Endometrial microvascular endothelial cells (primary cell): Measurements from ENCODE around the gene QRFP. TPM values are rescaled to one million over a fixed set of nuclear protein-coding genes. Genes with fewer than 3 reads are reported as not detected.

ENCODE experiments used
- in situ Hi-C: cut with HindIII; loops from 2 replicates; pipeline ENCODE4 v1.10.0; 2017; ENCODE audit warnings: low sequenced_read_pairs, low pct_unique_long_range_greater_than_20kb; ENCODE audit errors: inconsistent ontology term
- total RNA-seq: library from RNA; depleted of rRNA; stranded (reverse); fragments of >200 nt; gene quantifications from one replicate; pipeline ENCODE4 v1.2.3, GENCODE V29; 2015; ENCODE audit errors: inconsistent ontology term

QRFP gene
- total RNA-seq, 1 donor from 2014 or later = not detected

DNA sequence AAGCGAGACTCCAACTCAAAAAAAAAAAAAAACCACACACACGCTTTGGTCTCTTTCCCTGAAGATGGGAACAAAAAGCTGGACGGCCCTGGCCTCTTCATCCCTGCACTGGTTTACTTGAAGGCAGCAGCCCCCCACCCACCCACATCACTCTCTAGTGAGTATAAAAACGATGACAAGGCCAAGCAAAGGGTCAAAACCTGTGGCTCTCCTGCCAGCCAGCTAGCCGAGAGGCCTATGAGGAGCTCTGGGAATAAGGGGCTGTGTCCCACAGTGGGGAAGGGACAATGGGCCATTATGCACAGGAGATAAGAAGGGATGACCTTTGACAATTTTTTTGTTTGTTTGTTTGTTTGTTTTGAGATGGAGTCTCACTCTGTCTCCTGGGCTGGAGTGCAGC, 13.1 kb downstream of the QRFP start:
- in situ Hi-C loops = no loop called here

- in situ Hi-C loops = no loop called here
Observed at GRCh38 chr9:130882696-130883225, 13.9 kb downstream of the QRFP start.

GRCh38 chr9:130881516-130881915, 15.1 kb downstream of the QRFP start:
- in situ Hi-C loops = no loop called here

- in situ Hi-C loops = no loop called here
Observed at GRCh38 chr9:130880599-130881220, 15.9 kb downstream of the QRFP start.

- in situ Hi-C loops = no loop called here
Observed at GRCh38 chr9:130879863-130880411, 16.7 kb downstream of the QRFP start.

GRCh38 chr9:130878295-130878694, 18.3 kb downstream of the QRFP start:
- in situ Hi-C loops = no loop called here

DNA sequence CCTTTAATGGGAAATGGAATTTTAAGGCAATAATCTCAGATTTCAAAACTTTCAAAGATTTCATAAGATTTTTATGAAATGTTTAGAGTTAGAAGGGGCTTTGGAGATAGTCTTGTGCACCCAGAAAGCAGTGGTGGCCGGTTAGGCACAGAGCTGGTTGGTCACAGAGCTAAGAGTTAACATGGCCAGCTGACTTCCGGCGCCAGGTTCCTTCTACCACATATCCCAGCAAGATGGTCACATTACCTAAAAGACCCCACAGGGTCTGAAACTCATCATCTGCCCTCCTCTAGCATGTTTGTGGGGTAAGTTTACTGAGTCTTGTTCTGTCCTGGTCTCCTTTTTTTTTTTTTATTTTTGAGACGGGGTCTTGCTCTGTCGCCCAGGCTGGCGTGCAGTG, 19.3 kb downstream of the QRFP start:
- in situ Hi-C loops = no loop called here

GRCh38 chr9:130874783-130875182, 21.8 kb downstream of the QRFP start:
- in situ Hi-C loops = no loop called here

- in situ Hi-C loops = no loop called here
Observed at GRCh38 chr9:130873966-130874365, 22.6 kb downstream of the QRFP start.

DNA sequence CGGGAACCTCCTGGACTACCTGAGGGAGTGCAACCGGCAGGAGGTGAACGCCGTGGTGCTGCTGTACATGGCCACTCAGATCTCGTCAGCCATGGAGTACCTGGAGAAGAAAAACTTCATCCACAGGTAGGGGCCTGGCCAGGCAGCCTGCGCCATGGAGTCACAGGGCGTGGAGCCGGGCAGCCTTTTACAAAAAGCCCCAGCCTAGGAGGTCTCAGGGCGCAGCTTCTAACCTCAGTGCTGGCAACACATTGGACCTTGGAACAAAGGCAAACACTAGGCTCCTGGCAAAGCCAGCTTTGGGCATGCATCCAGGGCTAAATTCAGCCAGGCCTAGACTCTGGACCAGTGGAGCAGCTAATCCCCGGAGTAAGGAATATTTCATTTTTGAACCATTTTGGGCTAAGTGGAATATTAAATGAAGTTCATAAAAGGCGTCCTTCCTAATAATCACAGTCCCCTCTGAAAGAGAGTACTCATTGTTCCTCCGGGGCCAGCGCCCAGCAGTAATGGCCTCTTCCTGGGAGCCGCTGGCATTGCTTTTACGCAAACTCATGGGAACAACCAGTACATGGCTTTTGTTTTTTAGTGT, 23.6 kb downstream of the QRFP start:
- in situ Hi-C loops = no loop called here

GRCh38 chr9:130872508-130872907, 24.1 kb downstream of the QRFP start:
- in situ Hi-C loops = no loop called here

DNA sequence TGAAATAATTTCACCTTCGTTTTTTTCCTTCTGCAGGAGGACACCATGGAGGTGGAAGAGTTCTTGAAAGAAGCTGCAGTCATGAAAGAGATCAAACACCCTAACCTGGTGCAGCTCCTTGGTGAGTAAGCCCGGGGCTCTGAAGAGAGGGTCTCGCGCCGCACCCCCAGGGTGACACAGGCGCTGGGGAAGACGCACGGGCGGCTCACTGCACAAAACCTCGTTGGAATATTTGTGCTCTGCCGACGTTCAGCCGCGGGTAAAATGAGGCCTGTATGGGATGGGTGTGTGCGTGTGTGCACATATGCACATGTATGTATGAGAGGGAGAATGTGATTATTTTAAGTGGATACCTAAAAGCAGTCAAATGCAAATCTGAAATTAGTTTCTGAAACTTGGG, 24.5 kb downstream of the QRFP start:
- in situ Hi-C loops = no loop called here

DNA sequence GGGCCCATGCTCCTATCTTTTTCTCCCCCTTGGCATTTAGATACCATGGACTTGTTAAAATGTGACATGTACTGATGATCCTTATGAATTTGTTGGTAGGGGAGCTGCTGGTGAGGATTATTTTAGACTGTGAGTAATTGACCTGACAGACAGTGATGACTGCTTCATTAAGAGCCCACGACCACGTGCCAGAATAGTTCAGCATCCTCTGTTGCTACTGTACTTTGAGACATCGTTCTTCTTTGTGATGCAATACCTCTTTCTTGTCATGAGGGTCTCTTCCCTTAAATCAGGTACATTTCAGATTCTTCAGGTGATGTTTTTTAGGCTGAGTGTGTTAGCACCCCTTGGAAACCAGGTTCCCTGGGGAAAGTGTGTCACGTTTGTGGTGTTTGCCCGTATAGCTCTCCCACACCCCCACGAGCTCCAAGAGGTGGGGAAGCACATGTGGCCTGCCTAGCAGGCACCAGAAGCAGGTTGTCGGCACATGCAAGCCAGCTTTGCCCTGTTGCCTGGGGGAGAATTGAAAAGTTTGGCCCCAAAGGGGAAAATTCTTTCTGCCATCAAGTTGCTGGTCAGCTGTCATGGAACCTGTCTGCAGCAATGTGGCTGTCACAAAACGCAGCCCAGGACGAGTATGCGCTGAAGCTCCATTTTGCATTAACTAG, 25.1 kb downstream of the QRFP start:
- in situ Hi-C loops = no loop called here

- in situ Hi-C loops = no loop called here
Observed at GRCh38 chr9:130870491-130871381, 25.9 kb downstream of the QRFP start.

- in situ Hi-C loops = no loop called here
Observed at GRCh38 chr9:130869250-130869649, 27.4 kb downstream of the QRFP start.

GRCh38 chr9:130868230-130868629, 28.4 kb downstream of the QRFP start:
- in situ Hi-C loops = no loop called here

- in situ Hi-C loops = no loop called here
Observed at GRCh38 chr9:130867556-130867955, 29.1 kb downstream of the QRFP start.

DNA sequence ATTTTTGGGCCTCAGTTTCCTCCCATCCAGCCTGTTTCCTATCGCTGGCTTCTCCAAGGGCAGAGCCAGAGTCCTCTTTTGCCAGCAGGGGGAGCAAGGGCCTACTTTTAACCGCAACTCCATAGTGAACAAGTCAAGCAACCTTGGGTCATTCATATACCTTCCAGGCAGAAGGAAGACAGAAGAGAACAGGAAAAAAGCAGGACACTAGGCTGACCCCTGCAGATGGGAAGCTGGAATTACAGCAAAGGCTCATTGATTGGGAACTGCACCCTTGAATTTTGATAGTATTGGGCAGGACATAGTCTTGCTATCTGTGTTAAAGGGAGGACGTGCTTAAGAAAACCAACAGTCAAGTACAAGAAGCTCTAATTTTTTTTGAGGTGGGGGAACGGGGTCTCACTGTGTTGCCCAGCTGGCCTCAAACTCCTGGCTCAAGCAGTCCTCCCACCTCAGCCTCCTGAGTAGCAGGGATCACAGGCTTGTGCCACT, 30.1 kb downstream of the QRFP start:
- in situ Hi-C loops = no loop called here

DNA sequence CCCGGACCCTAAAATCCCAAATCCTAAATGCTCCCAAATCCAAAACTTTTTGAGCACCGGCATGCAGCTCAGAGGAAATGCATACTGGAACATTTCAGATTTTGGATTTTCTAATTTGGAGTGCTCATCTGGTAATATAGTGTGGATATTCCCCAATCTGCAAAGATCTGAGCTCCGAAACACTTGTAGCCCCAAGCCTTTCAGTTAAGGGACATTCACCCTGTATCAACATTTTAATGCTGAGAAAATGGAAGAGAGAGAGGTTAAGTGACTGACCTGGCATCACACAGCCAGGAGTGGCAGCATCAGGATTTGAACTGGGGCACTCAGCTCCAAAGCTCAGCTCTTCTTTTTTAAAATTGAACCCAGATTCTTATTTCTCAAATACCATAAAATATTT, 30.7 kb downstream of the QRFP start:
- in situ Hi-C loops = no loop called here
